ENCODE results near the gene TRIM40. TPM values are rescaled to one million over a fixed set of nuclear protein-coding genes. Genes with fewer than 3 reads are reported as not detected.

Gene TRIM40
- total RNA-seq, 3 donors from 2014 or later (not counting 1 experiment from before 2014, with no cell fraction given): 0.26 to 0.30 TPM; not detected in 1

DNA sequence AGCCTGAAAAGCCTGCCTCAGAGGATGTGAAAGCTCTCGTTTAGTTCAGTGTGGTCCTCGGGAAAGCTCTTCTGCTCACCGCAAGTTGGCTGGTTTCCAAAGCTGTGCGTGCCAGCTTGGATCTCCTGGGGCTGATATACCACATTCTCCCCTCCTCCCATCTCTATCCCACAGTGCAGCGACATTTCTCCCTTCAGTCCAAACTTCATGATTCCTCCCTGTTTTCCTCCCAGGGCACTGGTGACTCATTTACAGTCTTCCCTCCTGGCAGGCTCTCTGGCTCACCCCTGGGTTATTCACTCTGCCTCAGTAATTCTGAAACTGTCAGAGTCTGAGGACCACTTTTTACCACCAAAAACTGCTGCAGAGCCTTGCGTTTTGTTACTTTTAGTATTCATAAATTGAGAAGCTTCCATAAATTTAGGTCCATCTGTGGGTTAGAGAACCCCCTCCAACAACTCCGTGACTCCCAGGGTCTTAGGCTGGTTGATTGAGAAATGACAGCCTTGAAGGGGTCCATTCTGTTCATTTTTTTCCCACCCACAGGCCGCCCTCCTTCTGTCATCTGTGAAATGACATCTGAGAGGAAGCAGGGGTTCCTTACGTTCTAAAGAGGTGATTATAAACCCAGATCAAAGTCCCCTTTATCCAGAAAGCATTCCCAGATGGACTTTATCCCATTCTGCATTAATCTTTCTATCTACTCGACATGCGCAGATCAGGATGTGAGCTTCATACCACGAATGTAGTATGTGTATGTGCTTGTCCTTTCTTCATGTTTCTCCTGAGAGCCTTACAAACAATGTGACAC is 19.0 kb downstream of the TRIM40 start:
- H3K9me3 ChIP-seq (ENCODE audit: control insufficient read depth, insufficient read depth, low read length): no peaks in the 10 kb centered on the region
- intact Hi-C loops (cut with micrococcal nuclease): no loop called here
- Mint-ChIP-seq H3K4me3 (no peak overlapping the region), H3K4me1 (peaks cover 4 to 5% of the 10 kb centered on the region in 2 donors), H3K27me3 (ENCODE audit: low read depth in 2 of 2) (peaks cover 18 to 46% of the 10 kb centered on the region in 2 donors), H3K27ac (no peak overlapping the region), H3K9me3 (no peaks in the 10 kb centered on the region), H3K36me3 (no peaks in the 10 kb centered on the region)
- no peak overlapping the region for H3K4me3 ChIP-seq (ENCODE audit: low read length)
- H3K36me3 ChIP-seq (ENCODE audit: control insufficient read depth, insufficient read depth, low read length): no peaks in the 10 kb centered on the region
- no peak for TF ChIP-seq CTCF (IDR thresholded peaks at IDR 0.05)
- no peaks in the 10 kb centered on the region for H3K4me1 ChIP-seq (ENCODE audit: control insufficient read depth, insufficient read depth, low read length)
- H3K27ac ChIP-seq (ENCODE audit: low read length): no peak overlapping the region
- ATAC-seq (no peak), DNase-seq (no peak)
- H3K27me3 ChIP-seq (ENCODE audit: control insufficient read depth, insufficient read depth, low read length): peaks cover 5% of the 10 kb centered on the region
- WGBS (ENCODE audit: insufficient coverage): 84% methylated on average over 7 of the region's 12 CpGs

- Histone ChIP-seq H3K9me3 (ENCODE audit: control insufficient read depth, insufficient read depth, low read length) (no peaks in the 10 kb centered on the region), H3K4me1 (ENCODE audit: control insufficient read depth, insufficient read depth, low read length) (no peaks in the 10 kb centered on the region), H3K27ac (ENCODE audit: low read length) (no peak overlapping the region), H3K36me3 (ENCODE audit: control insufficient read depth, insufficient read depth, low read length) (no peaks in the 10 kb centered on the region), H3K4me3 (ENCODE audit: low read length) (no peak overlapping the region), H3K27me3 (ENCODE audit: control insufficient read depth, insufficient read depth, low read length) (peaks cover 5% of the 10 kb centered on the region)
- no peak overlapping the region for H3K27ac Mint-ChIP-seq
- H3K36me3 Mint-ChIP-seq: no peaks in the 10 kb centered on the region
- no peaks in the 10 kb centered on the region for H3K9me3 Mint-ChIP-seq
- ATAC-seq (no peak), DNase-seq (no peak)
- intact Hi-C loops (cut with micrococcal nuclease): no loop called here
- H3K4me3 Mint-ChIP-seq: no peak overlapping the region
- H3K27me3 Mint-ChIP-seq (ENCODE audit: low read depth in 2 of 2): peaks cover 18 to 46% of the 10 kb centered on the region in 2 donors
- 94% methylated on average over 1 of the region's 2 CpGs for WGBS (ENCODE audit: insufficient coverage)
- no peak for TF ChIP-seq CTCF (IDR thresholded peaks at IDR 0.05)
- peaks cover 4 to 5% of the 10 kb centered on the region in 2 donors for H3K4me1 Mint-ChIP-seq
Observed at GRCh38 chr6:30155520-30156261, 19.8 kb downstream of the TRIM40 start.

GRCh38 chr6:30156262-30156599 is 20.3 kb downstream of the TRIM40 start:
- ATAC-seq: no peak
- Mint-ChIP-seq H3K27ac (no peak overlapping the region), H3K4me1 (peaks cover 4 to 5% of the 10 kb centered on the region in 2 donors), H3K27me3 (ENCODE audit: low read depth in 2 of 2) (peaks cover 18 to 46% of the 10 kb centered on the region in 2 donors), H3K36me3 (no peaks in the 10 kb centered on the region), H3K4me3 (no peak overlapping the region), H3K9me3 (no peaks in the 10 kb centered on the region)
- peaks cover 5% of the 10 kb centered on the region for H3K27me3 ChIP-seq (ENCODE audit: control insufficient read depth, insufficient read depth, low read length)
- no peaks in the 10 kb centered on the region for H3K36me3 ChIP-seq (ENCODE audit: control insufficient read depth, insufficient read depth, low read length)
- no peak overlapping the region for H3K27ac ChIP-seq (ENCODE audit: low read length)
- intact Hi-C loops (cut with micrococcal nuclease): no loop called here
- TF ChIP-seq CTCF (IDR thresholded peaks at IDR 0.05): no peak
- WGBS (ENCODE audit: insufficient coverage): no CpG with 5 or more reads among the region's 4 CpGs
- no peak overlapping the region for H3K4me3 ChIP-seq (ENCODE audit: low read length)
- H3K9me3 ChIP-seq (ENCODE audit: control insufficient read depth, insufficient read depth, low read length): no peaks in the 10 kb centered on the region
- no peak for DNase-seq
- H3K4me1 ChIP-seq (ENCODE audit: control insufficient read depth, insufficient read depth, low read length): no peaks in the 10 kb centered on the region

Data from natural killer cell (primary cell).